WTC11 (cell line): Measurements from ENCODE around the gene ARMC9. TPM values are rescaled to one million over a fixed set of nuclear protein-coding genes. Genes with fewer than 3 reads are reported as not detected.

ENCODE experiments used
- ATAC-seq: fragments of 200-7000 bp; cut with Tn5 transposase; 2 replicates; pipeline ENCODE4 v1.10.0; 2021; ENCODE audit warnings: mild to moderate bottlenecking, moderate library complexity
- CTCF ChIA-PET: fragments of 300-600 bp; sonication (Branson Sonifier 250); formaldehyde crosslinking; loops from one replicate; lab custom pipeline; 2021; ENCODE audit warnings: antibody characterized with exemption; lab: Charles Lee
- POLR2A ChIA-PET: fragments of 350-600 bp; sonication (Branson Sonifier 250); formaldehyde crosslinking; loops from one replicate; lab custom pipeline; 2021; ENCODE audit warnings: antibody characterized with exemption; lab: Charles Lee
- DNase-seq: peaks from one replicate; pipeline ENCODE4 v3.0.0; 2021; ENCODE audit warnings: low spot score
- H3K27ac Mint-ChIP-seq: 2 replicates; pipeline ENCODE4 v1.8.0; 2021; ENCODE audit warnings: mixed read lengths
- H3K27me3 Mint-ChIP-seq: 2 replicates; pipeline ENCODE4 v1.8.0; 2021; ENCODE audit warnings: low read depth, mild to moderate bottlenecking, moderate library complexity, mixed read lengths
- H3K36me3 Mint-ChIP-seq: 2 replicates; pipeline ENCODE4 v1.8.0; 2021; ENCODE audit warnings: mixed read lengths
- H3K4me1 Mint-ChIP-seq: 2 replicates; pipeline ENCODE4 v1.8.0; 2022; ENCODE audit warnings: mixed read lengths
- H3K4me3 Mint-ChIP-seq: 2 replicates; pipeline ENCODE4 v1.8.0; 2021; ENCODE audit warnings: mild to moderate bottlenecking, moderate library complexity, mixed read lengths
- H3K9me3 Mint-ChIP-seq: 2 replicates; pipeline ENCODE4 v1.8.0; 2021; ENCODE audit warnings: mixed read lengths
- ATF6 ChIP-seq: sonication (generic); formaldehyde crosslinking; IDR thresholded peaks from 2 replicates; pipeline ENCODE4 v1.8.1; 2023; ENCODE audit warnings: mild to moderate bottlenecking, missing genetic modification reagents
- CREM ChIP-seq: sonication (generic); formaldehyde crosslinking; IDR thresholded peaks from 2 replicates; pipeline ENCODE4 v1.8.1; 2022; ENCODE audit warnings: mild to moderate bottlenecking, missing genetic modification reagents, moderate library complexity
- ETV6 ChIP-seq: sonication (generic); formaldehyde crosslinking; IDR thresholded peaks from 2 replicates; pipeline ENCODE4 v1.8.1; 2022; ENCODE audit warnings: mild to moderate bottlenecking, missing genetic modification reagents
- FOXP4 ChIP-seq: sonication (generic); formaldehyde crosslinking; IDR thresholded peaks from 2 replicates; pipeline ENCODE4 v1.8.0; 2022; ENCODE audit warnings: mild to moderate bottlenecking, missing genetic modification reagents
- GTF2I ChIP-seq: fragments of 250-450 bp; sonication (Bioruptor Pico); conservative IDR thresholded peaks from 2 replicates; pipeline ENCODE4 v1.4.0; 2021; ENCODE audit warnings: mild to moderate bottlenecking
- IRF1 ChIP-seq: sonication (generic); formaldehyde crosslinking; IDR thresholded peaks from 2 replicates; pipeline ENCODE4 v1.8.0; 2023; ENCODE audit warnings: missing genetic modification reagents
- JAZF1 ChIP-seq: fragments of 250-450 bp; sonication (Bioruptor Pico); IDR thresholded peaks from 2 replicates; pipeline ENCODE4 v1.9.0; 2021; ENCODE audit warnings: moderate library complexity, mild to moderate bottlenecking, inconsistent platforms
- KAT7 ChIP-seq: sonication (generic); formaldehyde crosslinking; IDR thresholded peaks from 2 replicates; pipeline ENCODE4 v1.8.1; 2023; ENCODE audit warnings: missing genetic modification reagents, mild to moderate bottlenecking, borderline replicate concordance
- MLX ChIP-seq: sonication (generic); formaldehyde crosslinking; IDR thresholded peaks from 2 replicates; pipeline ENCODE4 v1.8.1; 2023; ENCODE audit warnings: mild to moderate bottlenecking, missing genetic modification reagents, moderate library complexity
- MYBL2 ChIP-seq: sonication (generic); formaldehyde crosslinking; IDR thresholded peaks from 2 replicates; pipeline ENCODE4 v1.8.1; 2023; ENCODE audit warnings: mild to moderate bottlenecking, moderate library complexity, missing genetic modification reagents
- NFE2L1 ChIP-seq: sonication (generic); formaldehyde crosslinking; IDR thresholded peaks from 2 replicates; pipeline ENCODE4 v1.8.1; 2023; ENCODE audit warnings: missing genetic modification reagents
- NFYB ChIP-seq: sonication (generic); formaldehyde crosslinking; conservative IDR thresholded peaks from 2 replicates; pipeline ENCODE4 v1.8.0; 2022; ENCODE audit warnings: low read depth, missing genetic modification reagents
- SP1 ChIP-seq: sonication (generic); formaldehyde crosslinking; conservative IDR thresholded peaks from 2 replicates; pipeline ENCODE4 v1.8.1; 2022; ENCODE audit warnings: missing genetic modification reagents
- STAT6 ChIP-seq: sonication (generic); formaldehyde crosslinking; conservative IDR thresholded peaks from 2 replicates; pipeline ENCODE4 v1.8.1; 2023; ENCODE audit warnings: mild to moderate bottlenecking, low read depth, missing genetic modification reagents, moderate library complexity
- TEAD1 ChIP-seq: sonication (generic); formaldehyde crosslinking; IDR thresholded peaks from 2 replicates; pipeline ENCODE4 v1.8.0; 2022; ENCODE audit warnings: mild to moderate bottlenecking, missing genetic modification reagents
- ZNF138 ChIP-seq: sonication (generic); formaldehyde crosslinking; conservative IDR thresholded peaks from 2 replicates; pipeline ENCODE4 v1.8.1; 2022; ENCODE audit warnings: mild to moderate bottlenecking, moderate library complexity, missing genetic modification reagents
- ZNF219 ChIP-seq: sonication (generic); formaldehyde crosslinking; IDR thresholded peaks from 2 replicates; pipeline ENCODE4 v1.8.0; 2023; ENCODE audit warnings: missing genetic modification reagents, mild to moderate bottlenecking, borderline replicate concordance
- ZNF263 ChIP-seq: sonication (generic); formaldehyde crosslinking; IDR thresholded peaks from 2 replicates; pipeline ENCODE4 v1.8.1; 2022; ENCODE audit warnings: low read depth, mild to moderate bottlenecking, moderate library complexity, missing genetic modification reagents
- ZNF423 ChIP-seq: fragments of 250-450 bp; sonication (Bioruptor Pico); IDR thresholded peaks from 2 replicates; pipeline ENCODE4 v2.1.2; 2022; ENCODE audit warnings: mild to moderate bottlenecking, moderate library complexity
- ZNF512 ChIP-seq: sonication (generic); formaldehyde crosslinking; IDR thresholded peaks from 2 replicates; pipeline ENCODE4 v1.8.1; 2022; ENCODE audit warnings: missing genetic modification reagents, borderline replicate concordance
- ZNF671 ChIP-seq: fragments of 250-450 bp; sonication (Bioruptor Pico); IDR thresholded peaks from 2 replicates; pipeline ENCODE4 v1.8.0; 2021; ENCODE audit warnings: mild to moderate bottlenecking
- total RNA-seq: library from RNA; stranded (reverse); gene quantifications from 3 replicates; pipeline ENCODE4 v1.2.3, GENCODE V29; 2021

ARMC9 gene
- total RNA-seq, 1 experiment from 2014 or later, result 34.9 TPM

- H3K4me3 Mint-ChIP-seq, result peak overlapping the region; percentile 70
- H3K4me1 Mint-ChIP-seq, result peaks cover 58% of the 10 kb centered on the region
- DNase-seq (peak; percentile 76), ATAC-seq (peak; percentile 70)
- no peaks in the 10 kb centered on the region for H3K9me3 Mint-ChIP-seq
- H3K36me3 Mint-ChIP-seq, result peaks cover 15% of the 10 kb centered on the region
- ChIA-PET CTCF (interaction anchor here (0.6 to 3.8 kb wide), 26 partner anchors 10 to 290 kb away, joined by 3 to 35 read pairs (median 4); partner anchors contain the start of gene NCL), POLR2A (interaction anchor here (1.0 to 1.1 kb wide), 2 partner anchors 16 to 69 kb away, joined by 3 read pairs; no protein-coding TSS in a partner anchor)
- no peaks in the 10 kb centered on the region for H3K27me3 Mint-ChIP-seq
- TF ChIP-seq ZNF671, result no peak
- no peak for TF ChIP-seq CREM
- no peak for TF ChIP-seq ZNF512 (CRISPR knock-in tag)
- 0 out of 2 replicates have a peak, but pooled peaks have one; percentile 9 for TF ChIP-seq ETV6 (CRISPR knock-in tag)
- TF ChIP-seq MLX (CRISPR knock-in tag), result no peak
- TF ChIP-seq NFE2L1 (CRISPR knock-in tag), result 0 out of 2 replicates have a peak, but pooled peaks have one; percentile 6
- peak overlapping the region; percentile 91 for H3K27ac Mint-ChIP-seq
Measured at GRCh38 chr2:231394211-231395141, 196.0 kb downstream of the ARMC9 start.

GRCh38 chr2:231395188-231396057, 197.0 kb downstream of the ARMC9 start, which contains the start of gene B3GNT7:
TSS of gene B3GNT7 (plus strand) at chr2:231395710. CDS start at chr2:231395804, 94 bp downstream.
- peak within 1 kb of the TSS; percentile 82 for H3K4me3 Mint-ChIP-seq
- DNase-seq, result peak; percentile 63
- peaks cover 20% of the 10 kb centered on the region for H3K36me3 Mint-ChIP-seq
- TF ChIP-seq TEAD1 (CRISPR knock-in tag), result no peak
- 0 out of 2 replicates have a peak, but pooled peaks have one; percentile 9 for TF ChIP-seq ZNF219 (CRISPR knock-in tag)
- no peak for TF ChIP-seq MYBL2 (CRISPR knock-in tag)
- TF ChIP-seq JAZF1, result no peak
- 0 out of 2 replicates have a peak, but pooled peaks have one; percentile 32 for TF ChIP-seq ZNF423
- TF ChIP-seq ATF6 (CRISPR knock-in tag), result no peak
- 0 out of 2 replicates have a peak, but pooled peaks have one; percentile 45 for TF ChIP-seq SP1 (CRISPR knock-in tag)
- TF ChIP-seq IRF1 (CRISPR knock-in tag), result no peak
- TF ChIP-seq ZNF671, result no peak
- peak; percentile 11; the same call in 1 of the 2 replicates for TF ChIP-seq FOXP4 (CRISPR knock-in tag)
- TF ChIP-seq KAT7 (CRISPR knock-in tag), result no peak
- TF ChIP-seq GTF2I (CRISPR knock-in tag), result no peak
- no peak for TF ChIP-seq STAT6 (CRISPR knock-in tag)
- no peak for TF ChIP-seq ZNF138
- no peak; the same call in 1 of the 2 replicates for TF ChIP-seq NFYB (CRISPR knock-in tag)
- no peak for TF ChIP-seq ZNF263 (CRISPR knock-in tag)
- TF ChIP-seq, all 79 proteins: peak for 4
- H3K27me3 Mint-ChIP-seq, result no peaks in the 10 kb centered on the region
- no peaks in the 10 kb centered on the region for H3K9me3 Mint-ChIP-seq
- peak; percentile 26 for ATAC-seq
- ChIA-PET POLR2A (interaction anchor here (1.0 to 1.1 kb wide), 2 partner anchors 15 to 69 kb away, joined by 3 read pairs; no protein-coding TSS in a partner anchor), CTCF (interaction anchor here (0.6 to 3.8 kb wide), 15 partner anchors 9 to 291 kb away, joined by 3 to 35 read pairs (median 5); no protein-coding TSS in a partner anchor)
- H3K4me1 Mint-ChIP-seq, result peaks cover 67% of the 10 kb centered on the region
- H3K27ac Mint-ChIP-seq, result peak within 1 kb of the TSS; percentile 91
